ENCODE data around the gene CARS1.

CARS1 gene

DNA sequence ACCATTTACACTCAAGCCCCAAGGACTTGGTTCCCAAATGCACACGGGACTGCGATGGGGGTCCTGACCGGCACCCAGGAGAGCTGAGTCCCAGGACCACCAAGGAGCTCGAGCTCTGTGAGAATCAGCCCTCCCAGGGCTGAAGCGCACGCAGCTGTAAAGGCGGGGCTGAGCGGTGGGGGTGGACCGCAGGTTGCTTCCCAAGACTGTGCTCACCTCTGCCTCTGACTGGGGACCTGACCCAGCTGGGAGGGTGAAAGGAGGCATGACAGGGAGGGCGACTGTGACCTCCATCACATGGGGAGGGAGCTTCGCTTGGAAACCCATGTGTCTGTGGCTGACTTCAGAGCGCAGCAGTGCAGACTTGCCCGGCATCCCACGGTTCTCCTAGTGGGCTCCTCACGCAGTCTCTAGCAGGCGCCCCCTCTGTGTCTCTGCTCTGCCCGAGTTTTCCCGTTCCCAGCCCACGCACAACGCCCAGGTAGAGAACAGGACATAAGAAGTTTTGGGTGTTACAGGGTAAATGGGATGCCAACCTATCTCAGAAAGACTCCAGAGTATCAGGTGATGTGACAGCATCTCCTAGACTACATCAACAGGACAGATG, 49.7 kb downstream of the CARS1 start:
- DNase-seq: no peak

DNA sequence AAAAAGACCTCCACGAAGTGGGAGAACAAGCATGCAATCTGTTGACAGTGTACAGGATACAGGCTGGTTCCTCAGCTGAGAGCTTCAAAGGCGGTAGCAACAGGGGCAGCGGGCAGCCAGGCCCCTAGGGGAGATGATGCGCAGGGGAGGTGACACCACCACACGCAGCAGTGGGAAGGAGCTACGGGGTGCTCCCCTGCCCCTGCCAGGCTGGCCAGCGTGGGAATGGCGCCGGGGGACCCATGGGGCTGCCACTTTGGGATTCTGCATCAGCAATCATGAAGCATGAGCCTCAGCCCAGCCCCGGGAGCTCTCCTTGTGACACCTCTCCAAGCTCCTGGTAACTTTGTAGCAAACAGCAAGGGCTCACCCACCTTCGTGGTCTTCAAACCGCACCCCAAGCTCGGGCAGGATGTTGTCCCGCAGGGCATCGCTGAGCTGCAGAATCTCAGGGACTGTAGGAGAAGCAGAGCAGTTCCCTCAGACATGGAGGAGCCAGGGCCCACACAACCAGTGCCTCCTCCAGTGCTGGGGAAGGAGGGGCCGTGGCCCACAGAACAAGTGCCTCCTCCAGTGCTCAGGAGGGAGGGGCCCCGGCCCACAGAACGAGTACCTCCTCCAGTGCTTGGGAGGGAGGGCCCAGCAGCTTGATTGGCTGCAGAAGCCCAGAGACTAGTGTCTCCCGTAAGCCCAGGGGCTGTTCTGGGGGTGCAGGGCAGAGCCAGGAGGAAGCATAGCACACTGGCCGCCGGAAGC, 50.5 kb downstream of the CARS1 start:
- no peak for DNase-seq

GRCh38 chr11:3004481-3004880, 52.7 kb downstream of the CARS1 start:
- DNase-seq: no peak

- DNase-seq: no peak
These were observed 53.6 kb downstream of the CARS1 start for GRCh38 chr11:3003396-3004231.

DNA sequence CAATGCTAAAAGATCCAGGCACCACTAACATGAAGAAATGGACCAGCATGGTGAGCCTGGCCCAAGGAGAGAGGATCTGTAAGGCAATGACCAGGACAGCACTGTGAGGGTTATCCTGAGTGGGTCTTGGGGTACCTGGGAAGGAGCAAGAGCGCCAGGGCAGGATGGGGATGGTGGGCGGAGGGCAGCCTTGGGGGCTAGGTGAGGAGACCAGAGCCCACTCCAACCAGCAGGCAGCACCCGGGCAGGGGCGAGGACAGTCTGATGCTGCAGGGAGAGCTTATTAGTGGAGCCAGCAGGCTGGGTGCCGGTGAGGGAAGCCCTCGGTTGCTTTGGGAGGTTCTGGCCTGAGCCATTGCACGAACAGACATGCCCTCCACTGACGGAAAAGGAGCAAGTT, 54.4 kb downstream of the CARS1 start:
- no peak for DNase-seq

DNA sequence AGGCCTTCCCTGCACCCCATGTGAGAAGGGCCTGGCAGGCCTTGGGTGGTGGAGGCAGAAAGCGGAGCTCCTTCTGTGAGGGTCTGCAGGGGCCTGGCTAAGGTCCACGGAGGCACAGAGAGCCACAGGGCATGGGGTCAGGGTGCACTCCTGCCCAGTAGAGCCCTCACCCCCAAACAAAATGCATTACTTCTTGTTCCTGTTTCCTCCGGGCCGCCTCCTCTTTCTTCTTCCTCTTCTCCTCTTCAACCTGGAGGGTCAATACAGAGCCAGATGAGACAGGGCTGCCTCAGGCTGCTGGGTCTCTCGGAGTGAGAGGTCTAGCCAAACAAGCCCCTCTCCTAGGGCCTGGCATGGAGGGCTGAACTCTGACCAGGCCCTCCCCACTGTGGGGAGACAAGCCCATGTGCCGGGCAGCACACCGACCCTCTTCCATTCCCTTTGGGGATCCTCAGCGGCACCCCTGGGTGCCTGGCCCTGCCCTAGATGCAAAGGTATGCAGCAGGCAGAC, 54.8 kb downstream of the CARS1 start:
- DNase-seq: no peak

DNA sequence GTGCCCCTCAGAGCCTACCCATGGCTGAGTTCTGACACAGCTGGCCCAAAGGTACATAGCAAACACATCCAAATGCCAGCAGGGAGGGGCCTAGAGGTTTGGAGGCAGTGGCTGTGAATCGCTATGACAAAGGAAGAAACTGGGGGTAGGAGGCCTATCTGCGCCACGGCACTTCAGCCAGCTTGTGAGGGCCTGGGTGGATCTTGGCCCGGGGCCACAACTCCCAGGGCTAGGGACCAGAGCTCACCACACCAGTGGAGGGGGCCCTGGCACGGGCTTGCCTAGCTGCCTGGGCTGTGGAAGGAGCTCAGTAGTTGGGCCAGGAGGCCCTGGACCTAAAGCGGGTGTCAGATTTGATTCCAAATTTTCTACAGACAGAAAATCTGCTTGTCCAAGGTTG, 55.7 kb downstream of the CARS1 start:
- no peak for DNase-seq

DNA sequence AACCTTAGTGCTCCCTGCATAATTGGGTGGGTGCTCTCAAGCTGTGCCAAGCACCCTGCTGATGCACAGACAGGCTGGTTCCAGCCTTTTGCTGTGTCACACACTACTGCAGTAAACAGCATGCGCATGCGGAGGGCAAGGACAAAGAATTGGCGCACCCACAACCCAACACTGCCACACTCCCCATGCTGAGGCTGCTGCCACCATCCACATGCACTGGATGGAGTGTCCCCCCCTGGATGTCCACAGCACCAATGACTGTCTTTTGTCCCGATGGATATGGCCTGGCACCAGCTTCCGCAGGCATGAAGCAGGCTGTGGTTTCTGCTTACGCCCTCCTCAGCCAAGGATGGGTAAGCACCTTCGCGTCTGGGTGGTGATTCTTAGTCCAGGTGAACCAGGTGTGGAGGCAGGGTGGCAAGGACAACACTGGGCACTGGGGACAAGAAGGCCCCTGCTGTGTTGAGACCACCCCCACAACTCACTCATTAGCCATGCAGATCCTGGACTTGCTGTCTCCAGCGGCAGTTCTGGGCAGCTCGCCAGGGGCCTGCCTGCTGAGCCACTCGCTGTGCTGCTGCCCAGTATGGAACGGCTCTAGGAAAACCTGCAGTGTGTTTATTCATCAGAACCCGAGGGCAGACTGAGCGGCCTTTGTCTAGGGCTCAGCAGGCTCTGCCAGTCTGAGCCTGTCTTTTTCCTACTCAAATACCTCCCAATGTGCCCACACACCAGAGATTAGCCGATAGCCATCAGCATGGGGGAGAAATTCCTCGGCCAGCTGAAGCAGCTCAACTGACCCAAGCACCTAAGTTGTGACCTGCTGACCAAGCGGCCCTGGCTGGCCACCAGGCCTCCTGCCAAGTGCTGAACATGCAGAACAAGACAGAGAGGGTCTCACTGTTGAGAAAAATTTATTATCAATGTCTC, 56.9 kb downstream of the CARS1 start:
- DNase-seq: no peak

DNA sequence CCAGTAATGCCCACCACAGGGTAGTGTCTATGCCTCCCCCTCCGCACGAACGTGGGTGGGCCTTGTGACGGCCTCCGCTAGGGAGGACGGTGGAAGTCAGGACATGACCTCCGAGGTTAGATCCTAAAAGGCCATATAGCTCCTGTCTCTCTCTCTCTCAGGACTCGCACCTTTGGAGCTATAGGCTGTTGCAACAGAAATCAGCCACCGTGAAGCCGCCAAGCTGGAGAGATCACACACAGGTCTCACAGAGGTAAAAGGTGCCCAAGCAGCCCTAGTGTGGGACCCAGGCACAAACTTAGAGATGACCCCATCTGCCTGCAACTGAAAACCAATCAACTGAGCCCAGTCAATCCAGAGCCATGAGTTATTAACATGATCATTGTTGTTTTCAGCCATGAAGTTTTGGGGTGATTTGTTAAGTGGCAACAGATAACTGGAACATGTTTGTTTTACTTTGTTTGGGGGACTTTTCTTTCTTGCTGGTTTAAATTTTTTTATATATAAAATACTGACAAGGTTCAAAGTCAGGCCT, 57.7 kb downstream of the CARS1 start:
- no peak for DNase-seq

GRCh38 chr11:2998073-2998850, 59.0 kb downstream of the CARS1 start:
- no peak for DNase-seq

GRCh38 chr11:2997406-2997805, 59.8 kb downstream of the CARS1 start:
- no peak for DNase-seq

DNA sequence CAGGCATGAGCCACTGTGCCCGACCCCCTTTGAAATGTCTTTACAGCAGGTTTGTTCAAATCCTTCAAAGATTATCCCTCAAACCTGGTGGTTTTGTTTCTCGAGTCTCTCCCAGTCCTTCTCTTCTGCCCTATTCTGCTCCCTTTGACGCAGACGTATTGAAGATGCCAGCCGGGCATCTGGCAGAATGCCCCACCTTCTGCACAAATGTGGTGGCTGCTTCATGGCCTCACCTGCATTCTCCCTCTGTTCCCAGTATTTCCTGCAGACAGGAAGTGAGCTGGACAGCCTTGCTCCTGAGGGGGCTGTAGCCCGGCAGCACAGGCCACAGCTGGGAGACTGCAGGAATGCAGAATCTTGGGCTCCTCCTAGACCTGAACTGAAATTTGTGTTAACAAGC, 60.2 kb downstream of the CARS1 start:
- DNase-seq: no peak

GRCh38 chr11:2995893-2996554, 61.2 kb downstream of the CARS1 start:
- DNase-seq: no peak

DNA sequence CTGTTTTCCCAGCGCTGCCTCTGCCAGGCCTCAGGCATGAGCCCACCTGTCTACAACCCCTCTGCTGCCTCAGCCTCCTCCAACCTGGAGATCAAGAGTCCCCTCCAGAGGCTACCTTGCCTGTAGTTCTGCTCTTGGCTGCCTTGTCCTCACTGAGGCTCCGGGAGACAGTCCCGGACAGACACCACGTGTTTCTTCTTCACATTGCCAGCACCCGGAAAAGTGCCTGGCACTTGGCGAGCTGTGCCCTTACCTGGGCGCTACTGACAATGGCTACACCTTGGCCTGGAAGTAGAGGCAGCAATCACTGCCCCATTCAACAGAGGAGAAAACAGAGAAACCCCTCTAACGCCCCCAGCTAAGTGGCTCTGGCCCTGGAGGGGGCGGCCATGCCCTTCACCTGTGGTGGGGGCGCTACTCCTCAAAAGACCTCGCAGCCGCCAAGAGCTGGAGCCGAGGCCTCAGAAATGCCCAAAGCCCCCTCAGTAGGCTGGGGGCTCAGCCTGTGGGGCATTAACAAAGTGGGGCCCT, 62.1 kb downstream of the CARS1 start:
- no peak for DNase-seq

DNA sequence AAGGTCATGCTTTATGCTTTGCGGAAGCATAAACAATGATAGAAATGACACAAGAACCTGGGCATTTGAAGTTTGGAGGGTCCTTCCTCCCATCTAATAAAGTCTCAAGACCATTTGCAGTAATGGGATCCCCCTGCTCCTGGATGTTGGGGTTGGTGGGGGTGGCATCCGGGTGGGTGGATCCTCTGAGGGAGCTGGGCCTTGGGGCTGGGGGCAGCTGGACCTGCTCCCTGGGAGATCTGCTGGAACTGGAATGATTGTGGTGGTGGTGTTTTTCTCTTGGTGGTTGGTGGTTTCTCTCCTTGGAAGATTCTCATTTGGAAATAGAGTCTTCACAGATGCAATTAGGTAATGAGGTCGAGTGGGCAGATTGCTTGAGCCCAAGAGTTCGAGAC, 62.9 kb downstream of the CARS1 start:
- DNase-seq: no peak

- no peak for DNase-seq
These were observed 64.3 kb downstream of the CARS1 start for GRCh38 chr11:2992997-2993325.

GRCh38 chr11:2992234-2992996, 64.8 kb downstream of the CARS1 start, which contains the start of gene NAP1L4:
Gene NAP1L4 (minus strand): TSS chr11:2992329. CDS start chr11:2979220, 13,109 bp downstream.
- DNase-seq: peak; percentile 73

DNA sequence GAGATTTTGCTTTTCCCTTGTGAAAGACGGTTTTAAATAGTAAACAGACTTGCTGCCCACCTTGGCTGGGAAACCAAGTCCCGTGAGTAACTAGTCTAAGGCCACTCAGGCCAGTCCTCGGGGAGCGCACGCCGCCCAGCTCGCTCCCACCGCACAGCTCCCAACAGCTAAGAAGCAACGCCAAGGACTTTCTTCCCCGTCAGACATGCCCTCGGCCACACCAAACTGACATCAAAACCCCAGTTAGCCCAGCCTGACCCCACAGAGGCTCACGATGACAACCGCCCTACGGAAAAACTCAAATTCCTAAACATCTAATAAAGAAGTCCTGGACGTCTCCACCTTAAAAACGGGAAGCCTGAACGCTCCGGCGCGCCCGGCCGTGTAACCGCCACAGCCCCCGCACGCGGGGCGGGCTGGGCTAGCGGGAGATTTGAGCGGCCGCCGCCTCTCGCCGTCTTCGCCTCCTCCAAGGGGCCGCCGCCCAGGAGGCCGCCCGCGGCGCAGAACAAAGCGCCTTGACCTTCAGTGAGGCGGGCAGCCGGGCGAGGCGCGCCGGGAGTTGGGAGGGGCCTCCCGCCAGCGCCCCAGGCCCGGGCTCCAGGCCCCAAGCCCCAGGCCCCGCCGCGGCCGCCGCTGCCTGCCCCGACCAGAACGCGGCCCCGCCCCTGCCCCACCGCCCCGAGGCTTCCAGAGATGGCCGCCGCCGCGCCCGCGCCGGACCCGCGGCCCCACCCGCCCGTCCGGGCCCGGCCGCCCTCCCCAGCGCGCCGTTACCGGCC, 65.6 kb downstream of the CARS1 start:
- DNase-seq: no peak
